GM15510 (cell line): ENCODE measurements around the gene PHKG1.

ENCODE experiments used
- POLR2A ChIP-seq: IDR thresholded peaks from 3 replicates; pipeline ENCODE4 v1.6.1; 2011; ENCODE audit warnings: borderline replicate concordance; ENCODE audit not compliant: insufficient read length; ENCODE audit errors: extremely low read depth

Gene PHKG1

GRCh38 chr7:56081626-56082340, 11.0 kb downstream of the PHKG1 start:
- no peak for TF ChIP-seq POLR2A

DNA sequence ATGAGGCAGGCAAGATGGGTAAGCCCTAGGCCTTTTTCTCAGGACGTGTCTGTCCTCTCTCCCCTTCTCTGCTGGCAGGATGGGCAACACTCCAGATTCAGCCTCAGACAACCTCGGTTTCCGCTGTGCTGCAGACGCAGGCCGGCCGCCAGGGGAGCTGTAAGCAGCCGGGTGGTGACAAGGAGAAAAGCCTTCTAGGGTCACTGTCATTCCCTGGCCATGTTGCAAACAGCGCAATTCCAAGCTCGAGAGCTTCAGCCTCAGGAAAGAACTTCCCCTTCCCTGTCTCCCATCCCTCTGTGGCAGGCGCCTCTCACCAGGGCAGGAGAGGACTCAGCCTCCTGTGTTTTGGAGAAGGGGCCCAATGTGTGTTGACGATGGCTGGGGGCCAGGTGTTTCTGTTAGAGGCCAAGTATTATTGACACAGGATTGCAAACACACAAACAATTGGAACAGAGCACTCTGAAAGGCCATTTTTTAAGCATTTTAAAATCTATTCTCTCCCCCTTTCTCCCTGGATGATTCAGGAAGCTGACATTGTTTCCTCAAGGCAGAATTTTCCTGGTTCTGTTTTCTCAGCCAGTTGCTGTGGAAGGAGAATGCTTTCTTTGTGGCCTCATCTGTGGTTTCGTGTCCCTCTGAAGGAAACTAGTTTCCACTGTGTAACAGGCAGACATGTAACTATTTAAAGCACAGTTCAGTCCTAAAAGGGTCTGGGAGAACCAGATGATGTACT, 13.1 kb downstream of the PHKG1 start:
- TF ChIP-seq POLR2A, result no peak

- TF ChIP-seq POLR2A, result no peak
Measured at GRCh38 chr7:56078196-56078595, 14.6 kb downstream of the PHKG1 start.

- no peak for TF ChIP-seq POLR2A
Measured at GRCh38 chr7:56077681-56078080, 15.1 kb downstream of the PHKG1 start.

- TF ChIP-seq POLR2A, result no peak
Measured at GRCh38 chr7:56074371-56074791, 18.4 kb downstream of the PHKG1 start.

DNA sequence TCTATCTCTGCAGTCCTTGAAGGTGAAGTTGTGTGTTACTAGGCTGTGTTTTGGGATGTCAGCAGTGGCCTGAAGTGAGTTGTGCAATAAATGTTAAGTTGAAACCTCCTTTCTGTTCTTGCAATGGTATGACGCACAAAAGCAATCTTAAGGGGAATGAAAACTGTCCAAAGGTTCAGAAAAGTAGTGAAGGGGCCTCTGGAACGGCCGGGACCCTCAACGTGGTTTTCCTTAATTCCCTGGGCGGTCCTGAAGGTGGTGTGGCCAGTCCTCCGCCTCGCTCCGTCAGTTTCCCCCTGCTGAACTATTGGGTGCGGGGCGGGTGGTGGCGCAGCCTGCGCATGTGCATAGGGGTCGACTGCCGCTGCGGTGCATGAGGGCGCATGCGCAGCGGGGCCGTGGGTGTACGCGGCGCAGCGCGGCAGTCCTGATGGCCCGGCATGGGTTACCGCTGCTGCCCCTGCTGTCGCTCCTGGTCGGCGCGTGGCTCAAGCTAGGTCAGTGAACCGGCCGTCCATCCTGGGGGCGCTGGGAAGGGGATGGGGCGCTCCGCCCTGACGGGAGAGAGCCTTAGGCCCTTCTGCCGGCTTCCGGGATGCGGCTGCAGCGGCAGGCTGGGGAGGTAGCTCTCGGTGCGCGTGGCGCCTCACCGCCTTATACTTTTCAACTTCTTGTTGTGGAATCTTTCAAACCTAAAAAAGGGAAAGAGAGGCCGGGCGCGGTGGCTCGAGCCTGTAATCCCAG, 28.7 kb downstream of the PHKG1 start, which contains the start of gene SUMF2:
Gene SUMF2, plus strand, starts transcription at position 405 of the 744 bp plus-strand sequence. Its CDS starts 26 bp downstream, at position 431.
- peak; percentile 98 for TF ChIP-seq POLR2A

GRCh38 chr7:56063500-56063881, 29.3 kb downstream of the PHKG1 start:
- TF ChIP-seq POLR2A, result no peak

GRCh38 chr7:56062382-56062781, 30.4 kb downstream of the PHKG1 start:
- TF ChIP-seq POLR2A, result no peak

- no peak for TF ChIP-seq POLR2A
Measured at GRCh38 chr7:56053993-56054392, 38.8 kb downstream of the PHKG1 start.

GRCh38 chr7:56053379-56053778, 39.4 kb downstream of the PHKG1 start:
- no peak for TF ChIP-seq POLR2A

- peak; percentile 89 for TF ChIP-seq POLR2A
Measured at GRCh38 chr7:56051339-56052191, 41.2 kb downstream of the PHKG1 start, which contains the start of the genes CCT6A and PSPH. TSS of gene CCT6A (plus strand) at chr7:56051765. CDS start at chr7:56051849, 84 bp downstream. TSS of gene PSPH (minus strand) at chr7:56051444. CDS start at chr7:56021212, 30,232 bp downstream.

DNA sequence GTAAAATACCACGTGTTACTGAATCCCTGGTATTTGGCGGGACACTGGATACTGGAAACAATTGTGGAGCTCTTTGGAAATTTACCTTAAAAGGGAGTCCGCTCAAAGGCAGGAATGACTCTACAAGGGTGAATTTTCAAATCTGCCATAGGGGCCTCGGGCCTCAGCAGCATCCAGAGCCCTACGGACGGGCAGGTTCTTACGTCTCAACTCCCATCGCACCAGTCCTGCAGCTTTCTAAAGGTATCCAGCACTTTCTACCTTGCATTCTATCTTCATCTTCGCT, 41.8 kb downstream of the PHKG1 start:
- no peak for TF ChIP-seq POLR2A

DNA sequence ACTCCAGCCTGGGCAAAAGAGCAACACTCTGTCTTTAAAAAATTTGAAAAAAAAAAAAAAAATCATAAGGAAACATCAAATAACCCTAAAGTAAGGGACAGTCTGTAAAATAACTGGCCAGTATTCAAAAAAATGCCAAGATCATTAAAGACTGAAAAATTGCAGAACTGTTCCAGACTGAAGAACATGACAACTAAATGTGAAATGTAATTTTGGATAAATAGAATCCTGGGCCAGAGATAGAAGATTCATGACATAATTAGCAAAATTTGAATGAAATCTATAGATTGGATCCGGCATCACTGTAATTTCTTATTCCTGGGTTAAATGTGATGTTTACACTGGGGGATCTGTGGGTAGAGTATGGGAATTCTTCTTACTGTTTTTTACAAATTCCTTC, 44.5 kb downstream of the PHKG1 start:
- TF ChIP-seq POLR2A, result no peak

DNA sequence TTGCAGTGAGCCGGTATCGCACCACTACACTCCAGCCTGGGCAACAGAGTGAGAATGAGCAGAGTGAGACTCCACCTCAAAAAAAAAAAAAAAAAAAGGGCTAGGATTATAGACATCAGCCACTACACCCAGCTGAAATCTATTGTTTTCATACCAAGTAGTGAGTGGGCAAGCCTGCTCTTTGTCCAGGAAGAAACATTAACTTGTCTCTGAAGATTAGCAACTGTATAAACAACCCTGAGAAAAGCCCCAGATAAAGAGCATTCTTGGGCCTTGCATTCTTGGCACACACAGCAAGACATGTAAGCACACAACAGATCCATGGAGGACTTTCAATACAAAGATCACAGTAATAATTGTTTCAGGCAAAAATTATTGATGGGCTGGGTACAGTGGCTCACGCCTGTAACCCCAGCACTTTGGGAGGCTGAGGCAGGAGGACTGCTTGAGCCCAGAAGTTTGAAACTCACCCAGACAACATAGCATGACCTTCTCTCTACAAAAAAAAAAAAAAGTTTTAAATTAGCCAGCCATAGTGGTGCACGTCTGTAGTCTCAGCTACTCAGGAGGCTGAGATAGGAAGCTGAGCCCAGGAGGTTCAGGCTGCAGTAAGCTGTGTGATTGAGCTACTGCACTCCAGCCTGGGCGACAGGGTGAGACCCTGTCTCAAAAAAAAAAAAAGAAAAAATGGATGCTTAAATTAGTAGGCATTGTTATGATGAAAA, 45.9 kb downstream of the PHKG1 start:
- TF ChIP-seq POLR2A, result no peak
